ENCODE data around the gene SOHLH2.

The SOHLH2 gene

DNA sequence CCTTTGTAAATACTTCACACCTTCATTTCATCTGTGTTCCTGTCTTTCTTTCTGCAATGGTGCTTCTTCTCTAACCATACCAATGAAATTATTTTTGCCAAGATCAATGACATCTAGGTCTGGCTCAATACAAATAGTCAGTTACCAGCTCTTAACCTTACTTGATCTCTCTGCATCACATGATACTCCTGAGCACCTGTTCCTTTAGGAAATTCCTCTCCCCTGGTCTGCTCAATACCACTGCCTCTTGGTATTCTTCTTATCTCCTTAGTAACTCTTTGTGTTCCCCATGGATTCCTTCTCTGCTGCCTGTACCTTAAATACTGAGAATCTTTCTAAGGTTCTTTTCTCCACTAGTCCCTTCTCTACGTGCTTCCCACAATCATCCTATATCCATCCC, 25.9 kb downstream of the SOHLH2 start:
- Histone ChIP-seq H3K36me3 (no peaks in the 10 kb centered on the region), H3K9me3 (no peaks in the 10 kb centered on the region), H3K27ac (no peak overlapping the region), H3K4me3 (ENCODE audit: low read depth in 1 of 2, low read length in 1 of 2) (no peak overlapping the region), H3K4me1 (ENCODE audit: control insufficient read depth in 1 of 2, insufficient read depth in 1 of 2, low read depth in 1 of 2, low read length in 1 of 2) (no peaks in the 10 kb centered on the region), H3K27me3 (no peaks in the 10 kb centered on the region)
- TF ChIP-seq, protein P1, sequence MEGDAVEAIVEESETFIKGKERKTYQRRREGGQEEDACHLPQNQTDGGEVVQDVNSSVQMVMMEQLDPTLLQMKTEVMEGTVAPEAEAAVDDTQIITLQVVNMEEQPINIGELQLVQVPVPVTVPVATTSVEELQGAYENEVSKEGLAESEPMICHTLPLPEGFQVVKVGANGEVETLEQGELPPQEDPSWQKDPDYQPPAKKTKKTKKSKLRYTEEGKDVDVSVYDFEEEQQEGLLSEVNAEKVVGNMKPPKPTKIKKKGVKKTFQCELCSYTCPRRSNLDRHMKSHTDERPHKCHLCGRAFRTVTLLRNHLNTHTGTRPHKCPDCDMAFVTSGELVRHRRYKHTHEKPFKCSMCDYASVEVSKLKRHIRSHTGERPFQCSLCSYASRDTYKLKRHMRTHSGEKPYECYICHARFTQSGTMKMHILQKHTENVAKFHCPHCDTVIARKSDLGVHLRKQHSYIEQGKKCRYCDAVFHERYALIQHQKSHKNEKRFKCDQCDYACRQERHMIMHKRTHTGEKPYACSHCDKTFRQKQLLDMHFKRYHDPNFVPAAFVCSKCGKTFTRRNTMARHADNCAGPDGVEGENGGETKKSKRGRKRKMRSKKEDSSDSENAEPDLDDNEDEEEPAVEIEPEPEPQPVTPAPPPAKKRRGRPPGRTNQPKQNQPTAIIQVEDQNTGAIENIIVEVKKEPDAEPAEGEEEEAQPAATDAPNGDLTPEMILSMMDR (IDR thresholded peaks at IDR 0.05), result no peak

DNA sequence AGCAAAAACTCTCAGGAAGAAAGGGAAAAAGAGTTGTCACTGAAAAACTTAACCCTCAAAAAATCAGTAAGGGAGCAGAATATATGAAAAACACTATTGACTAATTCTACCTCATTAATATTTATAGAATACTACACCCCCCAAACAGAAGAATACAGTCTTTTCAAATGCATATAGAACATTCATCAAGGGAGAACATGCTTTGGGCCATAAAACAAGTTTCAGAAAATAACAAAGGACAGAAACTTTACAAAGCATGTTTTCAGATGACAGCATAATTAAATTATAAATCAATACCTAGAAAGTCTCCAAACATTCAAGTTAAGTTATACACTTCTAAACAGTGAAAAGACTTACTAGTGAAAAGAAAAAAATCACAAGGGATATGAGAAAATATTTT, 30.5 kb downstream of the SOHLH2 start:
- Histone ChIP-seq H3K4me1 (ENCODE audit: control insufficient read depth in 1 of 2, insufficient read depth in 1 of 2, low read depth in 1 of 2, low read length in 1 of 2) (no peaks in the 10 kb centered on the region), H3K36me3 (no peaks in the 10 kb centered on the region), H3K9me3 (no peaks in the 10 kb centered on the region), H3K27ac (no peak overlapping the region), H3K4me3 (ENCODE audit: low read depth in 1 of 2, low read length in 1 of 2) (no peak overlapping the region), H3K27me3 (no peaks in the 10 kb centered on the region)
- TF ChIP-seq, protein P1 (IDR thresholded peaks at IDR 0.05), result no peak

DNA sequence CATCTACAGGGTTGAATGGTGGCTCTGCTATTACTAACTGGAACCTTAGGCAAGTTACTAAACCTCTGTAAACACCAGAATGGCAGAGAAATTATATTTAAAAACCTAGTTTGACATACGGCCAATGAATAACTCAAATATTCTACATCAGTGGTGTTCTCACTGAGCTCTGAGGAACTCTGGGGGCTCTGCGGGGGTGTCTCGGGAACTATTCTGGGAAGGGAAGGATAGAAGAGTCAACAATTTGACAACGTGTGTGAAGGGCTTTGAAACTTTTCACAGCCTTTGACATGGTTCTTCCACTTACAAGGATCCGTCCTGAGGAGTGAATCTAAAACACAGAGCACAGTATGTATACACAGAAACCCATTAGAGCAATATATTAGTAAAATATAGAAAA, 38.7 kb downstream of the SOHLH2 start:
- TF ChIP-seq, protein P1 (IDR thresholded peaks at IDR 0.05), result no peak
- no peaks in the 10 kb centered on the region for H3K27me3 ChIP-seq

DNA sequence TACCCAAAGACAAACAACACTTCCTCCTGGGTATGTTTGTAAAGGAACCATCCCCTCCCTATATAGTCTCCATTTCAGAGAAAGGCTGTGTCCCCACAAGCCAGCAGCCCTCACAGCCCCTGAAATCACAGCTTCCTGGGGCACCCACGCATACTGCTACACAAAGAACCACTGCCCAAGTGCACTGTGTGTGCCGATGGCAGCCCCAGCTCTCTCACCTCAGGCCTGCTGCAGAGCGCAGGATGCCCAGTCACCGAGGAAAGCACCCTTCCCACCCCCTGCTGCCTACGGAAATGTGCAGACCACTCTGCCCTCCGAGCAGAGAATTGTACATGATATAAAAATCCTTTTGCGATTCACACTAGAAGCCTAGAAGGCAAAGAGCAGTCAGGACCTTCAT, 39.4 kb downstream of the SOHLH2 start:
- H3K27ac ChIP-seq, result no peak overlapping the region
- H3K4me3 ChIP-seq (ENCODE audit: low read depth in 1 of 2, low read length in 1 of 2), result no peak overlapping the region
- H3K36me3 ChIP-seq, result no peaks in the 10 kb centered on the region
- no peaks in the 10 kb centered on the region for H3K4me1 ChIP-seq (ENCODE audit: control insufficient read depth in 1 of 2, insufficient read depth in 1 of 2, low read depth in 1 of 2, low read length in 1 of 2)
- H3K9me3 ChIP-seq, result no peaks in the 10 kb centered on the region
- TF ChIP-seq, protein P1 (IDR thresholded peaks at IDR 0.05), result no peak
- no peaks in the 10 kb centered on the region for H3K27me3 ChIP-seq

More for the DNA sequence above, 38.7 kb downstream of the SOHLH2 start:
- H3K27ac ChIP-seq, result no peak overlapping the region
- H3K9me3 ChIP-seq, result no peaks in the 10 kb centered on the region
- H3K4me1 ChIP-seq (ENCODE audit: control insufficient read depth in 1 of 2, insufficient read depth in 1 of 2, low read depth in 1 of 2, low read length in 1 of 2), result no peaks in the 10 kb centered on the region
- H3K36me3 ChIP-seq, result no peaks in the 10 kb centered on the region
- no peak overlapping the region for H3K4me3 ChIP-seq (ENCODE audit: low read depth in 1 of 2, low read length in 1 of 2)

DNA sequence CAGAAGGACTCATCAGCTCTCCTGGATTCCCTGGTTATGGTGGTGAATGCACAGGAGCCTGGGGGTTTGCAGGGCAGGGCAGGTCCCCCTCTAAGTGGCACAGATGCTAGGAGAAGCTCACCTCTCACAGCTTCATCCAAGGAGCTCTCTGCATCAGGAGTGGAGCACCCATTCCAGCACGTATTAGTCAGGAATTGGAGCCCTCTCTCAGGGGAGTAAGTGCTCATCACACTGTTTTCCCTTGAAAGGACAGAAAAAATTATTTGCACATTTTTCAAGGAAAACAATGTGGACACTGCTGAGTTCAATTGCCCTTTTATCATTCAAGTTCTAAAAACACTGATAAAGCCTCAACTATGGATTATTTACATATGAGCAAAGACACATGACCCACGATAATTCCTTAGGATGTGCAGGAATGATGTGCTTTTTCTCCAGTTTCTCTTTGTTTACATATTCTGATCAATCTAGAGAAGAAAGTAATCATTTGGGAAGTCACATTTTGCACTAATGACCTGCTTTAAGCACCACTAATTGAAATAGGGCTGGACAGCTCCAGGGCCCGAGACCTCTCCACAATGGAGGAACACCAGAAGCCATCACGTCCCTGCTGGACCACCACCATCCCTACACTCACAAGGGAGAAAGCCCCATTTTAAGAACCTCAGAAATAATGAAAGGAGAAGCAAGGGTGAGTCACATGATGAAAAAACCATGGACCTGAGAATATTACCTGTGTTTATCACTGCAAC, 40.6 kb downstream of the SOHLH2 start:
- H3K4me3 ChIP-seq (ENCODE audit: low read depth in 1 of 2, low read length in 1 of 2), result no peak overlapping the region

More for the DNA sequence above, 40.6 kb downstream of the SOHLH2 start:
- Histone ChIP-seq H3K36me3 (no peaks in the 10 kb centered on the region), H3K27me3 (no peaks in the 10 kb centered on the region), H3K9me3 (no peaks in the 10 kb centered on the region), H3K4me1 (ENCODE audit: control insufficient read depth in 1 of 2, insufficient read depth in 1 of 2, low read depth in 1 of 2, low read length in 1 of 2) (no peaks in the 10 kb centered on the region), H3K27ac (no peak overlapping the region)
- TF ChIP-seq, protein P1 (IDR thresholded peaks at IDR 0.05), result no peak

All from neutrophil (primary cell).